Measurements from ENCODE around the gene FIGNL1. TPM values are rescaled to one million over a fixed set of nuclear protein-coding genes. Genes with fewer than 3 reads are reported as not detected.

The FIGNL1 gene
- total RNA-seq, 1 experiment from 2014 or later = 25.7 TPM

- Histone ChIP-seq H3F3A (ENCODE audit: insufficient read depth, low read depth) (no peaks in the 10 kb centered on the region), H3K4me1 (replicated peaks; ENCODE audit: insufficient read depth) (no peaks in the 10 kb centered on the region), H3K27ac (no peak overlapping the region), H3K9me3 (ENCODE audit: insufficient read depth, low read depth) (no peaks in the 10 kb centered on the region), H3K79me2 (ENCODE audit: low read depth) (no peaks in the 10 kb centered on the region), H3K4me3 (no peak overlapping the region), H2AFZ (no peak overlapping the region), H3K27me3 (ENCODE audit: insufficient read depth, low read depth) (no peaks in the 10 kb centered on the region), H3K9me2 (ENCODE audit: insufficient read depth) (no peaks in the 10 kb centered on the region), H3K36me3 (ENCODE audit: low read depth) (no peaks in the 10 kb centered on the region), H3K4me2 (no peak overlapping the region), H4K20me1 (ENCODE audit: insufficient read depth) (no peaks in the 10 kb centered on the region)
- ChIA-PET POLR2A (ENCODE audit: unreplicated experiment) (interaction anchor here (0.6 kb wide), 1 partner anchor 747 kb away, joined by 5 read pairs; no protein-coding TSS in a partner anchor), CTCF (no interaction called here)
- intact Hi-C loops (cut with micrococcal nuclease; ENCODE audit: unreplicated experiment) = no loop called here
- no peak for DNase-seq
- BruUV-seq (replicated peaks) = no TSS peak
- TF ChIP-seq EZH2 (IDR thresholded peaks at IDR 0.05; ENCODE audit: low read depth) (no peak), CTCF (conservative IDR thresholded peaks at IDR 0.05) (no peak)
These were observed 27.5 kb upstream of the FIGNL1 start for GRCh38 chr7:50477640-50478039.

GRCh38 chr7:50476953-50477625 is 26.9 kb upstream of the FIGNL1 start:
- H3K4me3 ChIP-seq = no peak overlapping the region
- H3K27ac ChIP-seq = no peak overlapping the region
- no peak overlapping the region for H3K4me2 ChIP-seq
- no peaks in the 10 kb centered on the region for H3K36me3 ChIP-seq (ENCODE audit: low read depth)
- DNase-seq = no peak
- H3K9me3 ChIP-seq (ENCODE audit: insufficient read depth, low read depth) = no peaks in the 10 kb centered on the region
- no peaks in the 10 kb centered on the region for H3K9me2 ChIP-seq (ENCODE audit: insufficient read depth)
- POLR2A ChIA-PET (ENCODE audit: unreplicated experiment) = interaction anchor here (0.6 kb wide), 1 partner anchor 747 kb away, joined by 5 read pairs; no protein-coding TSS in a partner anchor
- H3K27me3 ChIP-seq (ENCODE audit: insufficient read depth, low read depth) = no peaks in the 10 kb centered on the region
- no peaks in the 10 kb centered on the region for H3F3A ChIP-seq (ENCODE audit: insufficient read depth, low read depth)
- no TSS peak for BruUV-seq (replicated peaks)
- intact Hi-C loops (cut with micrococcal nuclease; ENCODE audit: unreplicated experiment) = no loop called here
- no peak for TF ChIP-seq EZH2 (IDR thresholded peaks at IDR 0.05; ENCODE audit: low read depth)
- TF ChIP-seq CTCF (conservative IDR thresholded peaks at IDR 0.05) = no peak
- no peaks in the 10 kb centered on the region for H3K4me1 ChIP-seq (replicated peaks; ENCODE audit: insufficient read depth)
- CTCF ChIA-PET = no interaction called here
- H4K20me1 ChIP-seq (ENCODE audit: insufficient read depth) = no peaks in the 10 kb centered on the region
- no peak overlapping the region for H2AFZ ChIP-seq
- H3K79me2 ChIP-seq (ENCODE audit: low read depth) = no peaks in the 10 kb centered on the region

GRCh38 chr7:50475340-50475739 is 25.2 kb upstream of the FIGNL1 start:
- no peak overlapping the region for H3K4me2 ChIP-seq
- H4K20me1 ChIP-seq (ENCODE audit: insufficient read depth) = no peaks in the 10 kb centered on the region
- ChIA-PET POLR2A (ENCODE audit: unreplicated experiment) (no interaction called here), CTCF (no interaction called here)
- no peaks in the 10 kb centered on the region for H3K9me2 ChIP-seq (ENCODE audit: insufficient read depth)
- H3K27ac ChIP-seq = no peak overlapping the region
- no peak for DNase-seq
- H2AFZ ChIP-seq = no peak overlapping the region
- H3K4me1 ChIP-seq (replicated peaks; ENCODE audit: insufficient read depth) = no peaks in the 10 kb centered on the region
- BruUV-seq (replicated peaks) = no TSS peak
- no peaks in the 10 kb centered on the region for H3K27me3 ChIP-seq (ENCODE audit: insufficient read depth, low read depth)
- intact Hi-C loops (cut with micrococcal nuclease; ENCODE audit: unreplicated experiment) = no loop called here
- TF ChIP-seq EZH2 (IDR thresholded peaks at IDR 0.05; ENCODE audit: low read depth) = no peak
- H3K36me3 ChIP-seq (ENCODE audit: low read depth) = no peaks in the 10 kb centered on the region
- no peaks in the 10 kb centered on the region for H3K79me2 ChIP-seq (ENCODE audit: low read depth)
- no peaks in the 10 kb centered on the region for H3K9me3 ChIP-seq (ENCODE audit: insufficient read depth, low read depth)
- H3K4me3 ChIP-seq = no peak overlapping the region
- no peaks in the 10 kb centered on the region for H3F3A ChIP-seq (ENCODE audit: insufficient read depth, low read depth)

Measured in PC-9 (cell line).